Endometrial microvascular endothelial cells (primary cell): Measurements from ENCODE around the gene MMP23B. TPM values are rescaled to one million over a fixed set of nuclear protein-coding genes. Genes with fewer than 3 reads are reported as not detected.
"Not testable (repeated sequence)": the region's sequence is repeated elsewhere in the genome, so short reads cannot be mapped to it uniquely, and the experiment has no call there.

Experiments
- in situ Hi-C: cut with HindIII; loops from 2 replicates; pipeline ENCODE4 v1.10.0; 2017; ENCODE audit warnings: low sequenced_read_pairs, low pct_unique_long_range_greater_than_20kb; ENCODE audit errors: inconsistent ontology term
- total RNA-seq: library from RNA; depleted of rRNA; stranded (reverse); fragments of >200 nt; gene quantifications from one replicate; pipeline ENCODE4 v1.2.3, GENCODE V29; 2015; ENCODE audit errors: inconsistent ontology term

Gene MMP23B
- total RNA-seq = not detected

DNA sequence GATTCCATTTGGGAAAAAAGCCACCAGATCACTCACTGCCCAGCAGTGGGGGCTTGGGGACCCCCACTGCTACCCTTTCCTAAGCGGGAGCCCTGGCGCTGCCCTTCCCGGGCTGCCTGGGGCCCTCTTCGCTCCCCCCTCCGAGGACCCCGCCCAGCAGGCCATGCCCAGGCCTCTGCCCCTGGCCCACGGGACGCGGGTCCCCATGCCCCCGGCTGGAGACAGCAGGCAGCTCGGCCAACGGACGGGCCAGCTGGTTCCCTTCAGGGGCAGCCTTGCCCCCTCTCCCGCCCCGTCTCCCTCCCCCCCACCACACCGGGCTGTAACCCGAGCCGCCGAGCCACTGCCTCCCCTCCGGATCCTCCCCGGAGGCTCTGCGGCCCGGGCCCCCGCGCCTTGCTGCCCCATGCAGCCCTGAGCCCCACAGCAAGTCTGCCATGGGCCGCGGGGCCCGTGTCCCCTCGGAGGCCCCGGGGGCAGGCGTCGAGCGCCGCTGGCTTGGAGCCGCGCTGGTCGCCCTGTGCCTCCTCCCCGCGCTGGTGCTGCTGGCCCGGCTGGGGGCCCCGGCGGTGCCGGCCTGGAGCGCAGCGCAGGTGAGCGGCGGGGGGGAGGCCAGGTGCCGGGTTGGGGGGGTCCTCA, at the start of gene MMP23B:
Gene MMP23B (plus strand): TSS at position 392 of the 639 bp plus-strand sequence. CDS start 46 bp downstream, at position 438.
- in situ Hi-C loops = no loop called here

DNA sequence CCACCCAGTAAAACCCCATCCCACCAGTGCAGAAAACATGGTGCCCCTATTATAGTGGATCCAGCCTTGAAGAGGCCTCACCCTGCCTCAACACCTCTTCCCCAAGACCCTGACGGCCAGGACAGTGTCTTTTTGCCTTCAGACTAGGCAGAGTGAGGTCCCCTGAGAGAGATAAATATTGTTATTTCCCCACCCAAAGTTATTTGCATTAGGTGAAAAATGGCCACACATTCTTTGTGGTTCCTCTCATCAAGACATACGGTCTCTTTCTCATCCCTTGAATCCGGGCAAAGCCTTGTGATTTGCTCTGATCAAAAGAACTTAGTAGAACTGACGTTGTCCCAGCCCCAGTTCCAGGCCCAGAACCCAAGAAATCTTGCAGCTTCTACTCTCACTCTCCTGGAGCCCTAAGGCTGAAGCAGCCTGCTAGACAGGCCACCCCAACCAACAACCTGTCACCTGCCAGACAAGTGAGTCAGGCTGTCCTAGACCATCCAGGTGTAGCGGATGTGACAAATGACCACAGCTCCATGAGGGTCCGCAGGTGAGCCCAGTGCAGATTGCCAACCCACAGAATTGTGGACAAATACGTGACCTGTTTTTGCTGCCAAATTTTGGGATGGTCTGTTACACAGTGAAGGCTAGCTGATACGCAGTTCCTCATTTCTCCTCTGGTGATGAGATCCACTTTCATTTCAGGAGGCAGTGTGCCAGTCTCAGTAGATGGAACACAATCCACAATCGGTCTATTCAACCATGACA, 49.2 kb upstream of the MMP23B start:
- in situ Hi-C loops = no loop called here

DNA sequence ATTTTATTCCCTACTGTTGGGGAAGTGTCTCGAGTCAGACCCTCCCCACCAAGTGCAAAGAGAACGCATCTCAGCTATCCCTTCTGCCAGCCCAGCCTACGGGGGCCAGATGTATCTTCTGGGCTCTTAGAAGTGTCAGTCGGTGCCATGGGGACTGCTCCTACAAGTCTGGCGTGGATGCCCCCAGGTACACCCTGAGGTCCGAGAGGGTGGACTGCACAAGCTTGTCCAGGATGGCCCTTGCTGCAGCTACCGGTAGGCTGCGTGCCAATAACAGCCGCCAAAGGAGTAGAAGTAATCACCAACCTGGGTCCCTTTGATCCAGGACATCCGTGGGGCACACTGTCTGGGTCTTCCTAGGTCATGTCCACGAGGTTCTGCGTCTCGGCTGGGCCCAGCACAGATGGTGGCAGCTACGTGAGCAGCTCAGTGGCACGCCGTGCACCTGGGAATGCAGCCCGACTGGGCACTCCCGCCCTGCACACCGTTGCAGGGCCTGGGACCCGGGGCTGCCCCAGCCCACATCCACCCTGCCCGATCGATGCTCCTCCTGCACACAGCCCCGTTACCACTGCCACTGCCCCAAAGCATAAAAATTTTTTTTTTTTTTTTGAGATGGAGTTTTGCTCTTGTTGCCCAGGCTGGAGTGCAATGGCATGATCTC, 48.5 kb upstream of the MMP23B start:
- in situ Hi-C loops = no loop called here

DNA sequence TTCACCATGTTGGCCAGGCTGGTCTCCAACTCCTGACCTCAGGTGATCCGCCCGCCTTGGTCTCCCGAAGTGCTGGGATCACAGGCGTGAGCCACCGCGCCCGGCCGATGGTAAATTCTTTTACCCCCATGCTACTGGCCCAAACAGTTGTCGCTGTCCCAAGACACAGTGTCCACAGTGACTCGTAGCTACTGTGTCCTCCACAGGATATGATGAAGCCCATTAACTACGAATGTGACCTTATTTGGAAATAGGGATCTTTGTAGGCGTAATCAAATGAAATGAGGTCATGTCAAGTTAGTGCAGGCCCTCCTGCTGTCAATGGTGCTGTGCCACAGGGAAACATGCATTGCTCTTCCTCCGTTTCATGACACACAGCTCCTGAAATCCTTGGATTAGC, 40.5 kb upstream of the MMP23B start:
- in situ Hi-C loops = no loop called here

DNA sequence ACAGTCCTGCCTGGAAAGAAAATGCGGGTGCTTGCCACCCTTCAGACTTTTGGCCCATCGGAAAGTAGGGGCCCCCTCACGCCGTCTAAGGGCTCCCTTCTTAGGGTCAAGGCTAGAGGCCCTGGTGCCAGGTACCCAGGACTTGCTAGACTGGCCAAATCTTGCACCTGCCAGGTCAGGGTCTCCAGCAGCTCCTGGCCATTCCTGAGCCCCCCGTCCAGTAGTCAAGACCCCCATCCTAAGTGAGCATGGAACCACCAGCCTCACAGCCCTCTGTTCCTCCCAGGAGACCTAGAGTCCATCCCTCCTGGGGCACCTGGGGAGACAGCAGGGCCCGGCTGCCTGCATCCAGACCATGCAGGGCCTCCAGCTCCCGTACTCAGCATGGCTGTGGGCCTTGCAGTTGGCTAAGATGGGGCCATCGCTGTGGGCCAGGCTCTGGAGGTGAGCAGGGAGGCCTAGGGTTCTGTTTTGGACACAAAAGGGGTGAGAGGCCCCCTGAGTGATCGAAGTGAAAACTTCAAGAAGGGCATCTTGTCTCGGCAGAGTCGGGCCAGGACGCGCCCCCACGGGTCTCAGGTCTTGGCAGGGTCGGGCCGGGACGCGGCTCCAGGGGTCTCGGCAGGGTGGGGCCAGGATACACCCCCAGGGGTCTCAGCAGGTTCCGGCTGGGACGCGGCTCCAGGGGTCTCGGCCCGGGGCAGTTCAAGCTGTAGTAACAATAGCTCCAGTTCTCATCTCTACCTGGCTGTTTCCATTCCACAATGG, 38.0 kb upstream of the MMP23B start:
- in situ Hi-C loops = no loop called here

DNA sequence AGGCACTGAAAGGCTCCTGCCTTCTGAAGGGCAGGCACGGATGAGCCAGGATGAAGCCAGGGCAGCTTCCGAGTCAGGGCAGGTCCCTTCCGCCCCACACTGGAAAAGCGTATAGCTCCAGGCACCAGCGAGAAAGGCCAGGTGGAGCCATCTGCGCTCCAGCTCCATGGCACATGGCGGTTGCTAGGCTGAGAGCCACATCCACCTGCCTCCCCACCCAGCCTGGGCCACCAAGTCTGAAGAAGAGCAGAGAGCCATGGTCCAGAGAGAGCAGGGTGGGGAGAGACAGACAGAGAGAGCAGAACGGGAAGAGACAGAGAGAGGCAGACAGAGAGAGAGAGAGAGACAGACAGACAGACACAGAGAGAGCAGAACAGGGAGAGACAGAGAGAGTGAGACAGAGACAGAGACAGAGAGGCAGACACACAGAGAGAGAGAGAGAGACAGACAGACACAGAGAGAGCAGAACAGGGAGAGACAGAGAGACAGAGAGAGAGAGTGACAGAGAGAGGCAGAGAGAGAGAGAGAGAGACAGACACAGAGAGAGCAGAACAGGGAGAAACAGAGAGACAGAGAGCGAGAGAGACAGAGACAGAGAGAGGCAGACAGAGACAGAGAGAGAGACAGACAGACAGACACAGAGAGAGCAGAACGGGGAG, 37.2 kb upstream of the MMP23B start:
- in situ Hi-C loops = no loop called here

DNA sequence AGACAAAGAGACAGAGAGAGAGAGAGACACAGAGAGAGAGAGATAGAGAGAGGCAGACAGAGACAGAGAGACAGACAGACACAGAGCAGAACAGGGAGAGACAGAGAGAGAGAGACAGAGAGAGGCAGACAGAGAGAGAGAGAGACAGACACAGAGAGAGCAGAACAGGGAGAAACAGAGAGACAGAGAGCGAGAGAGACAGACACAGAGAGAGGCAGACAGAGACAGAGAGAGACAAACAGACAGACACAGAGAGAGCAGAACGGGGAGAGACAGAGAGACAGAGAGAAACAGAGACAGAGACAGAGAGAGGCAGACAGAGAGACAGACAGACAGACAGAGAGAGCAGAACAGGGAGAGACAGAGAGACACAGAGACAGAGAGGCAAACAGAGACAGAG, 36.6 kb upstream of the MMP23B start:
- in situ Hi-C loops = not testable (repeated sequence)

DNA sequence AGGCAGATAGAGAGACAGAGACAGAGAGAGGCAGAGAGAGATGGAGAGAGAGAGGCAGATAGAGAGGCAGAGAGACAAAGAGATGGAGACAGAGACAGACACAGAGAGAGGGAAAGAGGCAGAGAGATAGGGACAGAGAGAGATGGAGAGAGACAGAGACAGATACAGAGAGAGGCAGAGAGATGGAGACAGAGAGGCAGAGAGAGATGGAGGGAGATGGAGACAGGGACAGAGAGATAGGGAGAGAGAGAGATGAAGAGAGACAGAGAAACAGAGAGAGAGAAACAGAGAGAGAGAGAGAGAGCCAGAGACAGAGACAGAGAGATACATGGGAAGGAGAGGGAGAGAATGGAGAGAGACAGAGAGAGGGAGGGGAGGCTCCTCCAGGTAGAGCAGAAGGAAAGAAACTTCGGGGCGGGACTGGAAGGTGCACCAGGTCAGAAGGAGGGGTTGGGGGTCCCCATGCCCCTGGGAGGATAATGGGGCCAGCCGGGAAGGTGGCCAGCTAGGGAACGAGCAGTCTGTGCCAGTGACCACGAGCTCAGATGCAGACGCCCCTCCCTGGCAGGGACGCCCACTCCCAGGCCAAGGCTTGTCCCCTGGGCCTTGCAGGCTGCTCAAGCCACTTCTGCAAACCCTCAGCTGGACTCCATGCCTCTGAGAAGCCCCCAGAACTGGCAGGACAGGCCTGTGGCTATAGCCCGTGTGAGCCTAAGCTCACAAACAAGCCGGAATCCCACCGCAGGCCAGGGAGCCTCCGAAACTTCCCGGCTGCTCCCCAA, 35.3 kb upstream of the MMP23B start:
- in situ Hi-C loops = no loop called here

DNA sequence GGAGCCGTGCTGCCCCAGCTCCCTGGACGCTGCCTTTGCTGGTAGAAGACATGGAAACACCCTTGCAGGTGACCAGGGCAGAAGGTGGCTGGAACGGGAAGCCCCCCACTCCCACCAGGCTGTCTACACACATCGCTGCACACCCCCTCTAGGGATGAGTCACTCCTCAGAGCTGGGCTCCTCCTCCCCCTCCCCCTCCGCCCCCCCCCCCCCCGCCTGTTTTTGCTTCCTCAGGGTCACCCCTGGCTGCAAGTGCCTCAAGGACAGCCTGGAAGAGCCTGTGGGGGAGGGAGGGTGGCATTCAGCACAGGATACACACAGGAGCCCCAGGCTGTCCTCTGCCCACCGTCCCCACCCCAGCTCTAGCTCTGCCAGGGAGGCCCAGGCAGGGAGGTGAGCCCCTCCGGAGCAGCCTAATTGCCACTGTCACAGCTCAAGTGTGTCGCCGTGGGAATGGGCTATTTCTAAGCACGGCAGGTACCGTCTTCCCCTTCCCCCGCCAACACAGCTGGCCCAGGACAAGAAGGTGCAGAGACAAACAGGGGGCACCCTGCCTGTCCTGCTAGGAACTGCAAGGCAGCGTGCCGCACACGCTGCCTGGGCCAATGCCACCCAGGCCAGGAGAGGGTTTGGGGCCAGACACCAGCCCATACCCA, 34.6 kb upstream of the MMP23B start:
- in situ Hi-C loops = no loop called here

DNA sequence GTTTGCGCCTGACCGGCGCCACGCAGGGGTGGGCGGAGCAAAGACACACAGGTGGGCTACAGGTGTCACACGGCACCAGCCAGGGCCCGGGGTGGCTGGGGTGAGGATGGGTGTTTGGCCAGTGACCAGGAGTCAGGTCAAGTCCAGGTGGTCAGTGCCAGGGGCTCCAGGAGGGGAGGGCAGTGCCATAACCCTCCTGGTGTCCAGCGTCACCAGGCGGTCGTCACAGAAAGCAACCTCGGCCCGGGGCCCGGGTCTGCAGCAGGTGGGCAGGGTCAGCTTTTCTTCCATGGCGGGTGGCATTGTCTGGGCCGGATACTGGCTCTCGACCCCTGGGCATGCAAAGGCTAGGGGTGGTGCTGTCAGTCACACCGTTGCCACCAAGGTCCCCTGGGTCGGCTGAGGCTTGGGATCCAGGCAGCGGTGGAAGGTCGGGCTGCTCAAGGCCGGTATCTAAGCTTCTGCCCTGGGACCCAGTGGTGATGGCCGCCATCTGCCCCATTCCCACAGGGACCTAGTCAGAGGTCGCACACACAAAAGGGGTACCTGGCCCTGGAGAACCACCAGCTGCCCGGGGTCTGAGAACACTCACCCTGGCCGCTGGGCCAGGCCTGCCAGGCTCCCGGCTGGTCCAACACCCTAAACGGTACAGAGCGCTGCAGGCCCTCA, 33.8 kb upstream of the MMP23B start:
- in situ Hi-C loops = no loop called here

DNA sequence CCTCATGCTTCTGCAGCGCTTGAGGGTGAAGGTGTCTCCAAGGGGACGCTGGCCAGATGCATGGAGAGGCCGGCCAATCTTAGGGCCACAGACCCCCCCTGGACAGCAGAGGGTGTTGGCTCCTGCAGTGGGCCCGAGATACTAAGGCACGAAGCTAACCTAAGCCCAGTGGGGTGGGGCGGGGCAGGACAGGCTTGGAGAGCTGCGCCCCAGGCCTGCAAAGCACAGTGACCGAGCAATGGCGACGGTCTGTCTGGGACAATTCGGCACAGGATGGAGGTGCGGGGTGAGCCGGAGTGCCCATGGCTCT, 33.3 kb upstream of the MMP23B start:
- in situ Hi-C loops = no loop called here

DNA sequence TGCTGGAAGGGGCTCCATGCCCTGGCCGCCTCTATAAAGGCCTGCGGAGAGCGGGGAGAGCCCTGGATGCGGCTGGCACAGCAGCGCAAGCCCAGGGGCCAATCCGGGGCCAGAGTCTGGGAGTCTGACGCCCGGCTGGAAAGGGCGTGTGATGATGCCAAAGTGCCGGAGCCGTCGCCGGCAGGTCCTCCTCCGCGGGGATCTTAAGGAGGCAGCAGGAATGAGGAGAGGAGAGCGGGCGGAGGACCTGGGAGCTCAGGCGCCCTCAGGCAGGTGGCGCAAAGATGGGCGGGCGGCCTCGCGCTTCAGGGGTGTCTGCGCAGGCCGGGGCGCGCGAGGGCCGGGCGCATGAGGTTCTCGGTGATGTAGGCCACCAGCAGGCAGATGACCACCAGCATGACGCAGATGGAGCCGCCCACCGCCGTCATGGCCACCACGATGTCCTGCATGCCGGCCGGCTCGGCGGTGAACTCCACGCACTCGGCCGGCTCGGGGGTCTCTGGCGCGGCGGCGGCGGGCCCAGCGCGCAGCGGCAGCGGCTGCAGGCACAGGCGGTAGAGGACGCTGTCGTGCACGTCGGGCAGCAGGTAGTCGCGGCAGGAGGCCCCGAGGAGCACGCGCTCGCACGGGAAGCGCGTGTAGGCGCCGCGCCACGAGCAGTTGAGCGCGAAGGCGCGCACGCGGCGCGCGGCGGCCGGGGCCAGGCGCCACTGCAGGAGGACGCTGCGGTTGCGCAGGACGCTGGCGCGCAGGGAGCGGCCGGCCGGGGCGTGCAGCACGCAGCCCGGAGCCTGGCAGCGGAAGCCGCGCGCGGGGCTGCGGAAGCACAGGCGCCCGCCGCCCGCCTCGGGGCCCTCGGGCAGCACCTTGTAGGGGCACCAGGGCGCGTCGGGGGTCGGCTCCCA, 32.7 kb upstream of the MMP23B start:
- in situ Hi-C loops = no loop called here

DNA sequence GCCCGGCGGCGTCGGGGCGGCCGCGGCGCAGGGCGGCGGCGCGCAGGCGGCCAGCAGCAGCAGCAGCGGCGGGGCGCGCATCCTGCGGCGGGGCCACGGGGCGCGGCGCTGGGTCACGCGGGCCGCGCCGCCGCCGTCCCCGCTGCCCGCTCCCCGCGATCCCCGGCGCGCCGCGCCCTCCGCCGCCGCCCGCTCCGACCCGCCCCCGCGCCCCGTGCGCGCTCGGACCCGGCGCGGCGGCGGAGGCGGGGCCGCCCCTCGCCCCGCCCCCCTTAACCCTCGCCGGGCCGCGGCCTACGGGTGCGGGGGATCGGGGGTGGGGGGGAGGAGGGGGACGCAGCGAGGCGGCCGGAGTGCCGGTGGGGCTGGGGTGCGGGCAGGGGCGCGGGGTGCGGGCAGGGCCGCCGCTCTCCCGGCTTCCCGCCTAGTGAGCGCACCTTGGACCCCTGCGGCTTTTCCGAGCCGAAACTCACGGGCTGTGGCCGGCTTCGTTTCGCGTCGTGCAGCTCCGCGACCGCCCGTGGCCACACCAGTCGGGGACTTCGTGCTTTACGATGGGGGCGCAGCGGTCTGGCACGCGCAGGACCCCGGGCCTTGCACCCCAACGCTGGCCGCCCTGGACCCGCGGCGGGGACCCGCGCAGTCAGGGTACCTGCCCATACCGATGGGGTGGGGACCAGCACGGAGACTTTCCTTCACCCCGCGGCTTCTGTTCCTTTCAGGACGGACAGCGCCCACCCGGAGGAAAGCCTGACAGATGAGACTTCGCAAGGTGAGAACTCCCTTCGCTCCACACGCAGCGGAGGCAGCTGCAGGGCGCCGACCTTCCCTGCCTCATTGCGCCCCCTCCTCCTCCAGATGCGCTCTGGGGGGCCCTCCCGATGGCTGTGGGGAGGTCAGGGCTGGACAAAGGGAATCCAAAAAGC, 31.8 kb upstream of the MMP23B start, which contains the start of gene FNDC10:
Gene FNDC10 (minus strand): TSS at position 201 of the 926 bp plus-strand sequence. CDS start 120 bp downstream, at position 81.
- in situ Hi-C loops = no loop called here

DNA sequence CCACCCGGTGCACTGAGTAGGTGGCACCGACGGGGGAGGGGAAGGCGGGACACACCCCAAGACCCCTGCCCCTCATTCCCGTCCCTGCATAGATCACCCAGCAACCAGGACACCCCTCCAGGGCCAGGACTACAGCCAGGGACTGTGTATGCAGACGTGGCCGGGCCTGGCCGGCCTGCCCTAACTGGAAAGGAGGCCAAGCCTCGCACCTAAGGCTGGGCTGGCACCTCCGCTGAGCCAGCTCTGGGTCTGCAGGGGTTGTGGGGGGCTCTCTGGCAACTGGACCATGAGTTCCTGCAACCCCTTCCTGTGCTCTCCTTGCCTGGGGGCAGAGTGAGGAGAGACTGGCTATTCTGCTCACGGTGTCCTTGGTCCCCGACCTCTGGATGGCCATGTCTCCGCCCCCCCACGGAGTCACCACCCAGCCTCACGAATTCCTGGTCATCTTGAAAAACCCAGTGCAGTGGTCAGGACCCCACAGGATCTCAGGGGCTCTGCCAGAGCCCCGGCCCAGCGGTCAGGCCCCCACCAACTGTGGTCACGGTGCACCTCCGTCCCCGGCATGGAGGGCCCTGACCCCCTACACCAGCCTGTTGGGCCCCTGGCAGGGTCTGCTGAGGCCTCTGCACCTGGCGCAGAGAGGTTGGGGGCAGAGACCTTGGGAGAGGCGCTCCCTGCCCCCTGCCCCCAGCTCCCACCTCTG, 31.0 kb upstream of the MMP23B start:
- in situ Hi-C loops = no loop called here
